ENCODE results near the gene C11orf21. TPM values are rescaled to one million over a fixed set of nuclear protein-coding genes. Genes with fewer than 3 reads are reported as not detected.

The C11orf21 gene
- total and polyA plus RNA-seq, 2 experiments from 2014 or later = 1.3 to 1.8 TPM

- Histone ChIP-seq H3K4me1 (ENCODE audit: low read depth) (peaks cover 15% of the 10 kb centered on the region), H3K9me3 (ENCODE audit: low read depth) (no peaks in the 10 kb centered on the region), H3K36me3 (no peaks in the 10 kb centered on the region), H3K27ac (no peak overlapping the region), H3K4me3 (no peak overlapping the region), H3K27me3 (no peaks in the 10 kb centered on the region)
- TF ChIP-seq CTCF (IDR thresholded peaks at IDR 0.05; ENCODE audit: low read depth, low read length) = no peak
- no peak for DNase-seq (ENCODE audit: low read depth in 1 of 2, low spot score in 1 of 2)
These were observed 14.6 kb upstream of the C11orf21 start for GRCh38 chr11:2316169-2316962.

- no peaks in the 10 kb centered on the region for H3K36me3 ChIP-seq
- no peak overlapping the region for H3K27ac ChIP-seq
- no peaks in the 10 kb centered on the region for H3K27me3 ChIP-seq
- no peaks in the 10 kb centered on the region for H3K9me3 ChIP-seq (ENCODE audit: low read depth)
- H3K4me1 ChIP-seq (ENCODE audit: low read depth) = peaks cover 15% of the 10 kb centered on the region
- no peak for DNase-seq (ENCODE audit: low read depth in 1 of 2, low spot score in 1 of 2)
- no peak for TF ChIP-seq CTCF (IDR thresholded peaks at IDR 0.05; ENCODE audit: low read depth, low read length)
- no peak overlapping the region for H3K4me3 ChIP-seq
These were observed 13.9 kb upstream of the C11orf21 start for GRCh38 chr11:2315395-2316168.

- Histone ChIP-seq H3K4me3 (no peak overlapping the region), H3K27ac (peak overlapping the region; percentile 76), H3K9me3 (ENCODE audit: low read depth) (no peaks in the 10 kb centered on the region), H3K36me3 (no peaks in the 10 kb centered on the region), H3K27me3 (no peaks in the 10 kb centered on the region), H3K4me1 (ENCODE audit: low read depth) (peaks cover 15% of the 10 kb centered on the region)
- DNase-seq (ENCODE audit: low read depth in 1 of 2, low spot score in 1 of 2) = peak; percentile 87 to 98
- TF ChIP-seq CTCF (IDR thresholded peaks at IDR 0.05; ENCODE audit: low read depth, low read length) = no peak
These were observed 13.0 kb upstream of the C11orf21 start for GRCh38 chr11:2314525-2315394.

GRCh38 chr11:2314136-2314524 is 12.4 kb upstream of the C11orf21 start:
- no peaks in the 10 kb centered on the region for H3K9me3 ChIP-seq (ENCODE audit: low read depth)
- no peak overlapping the region for H3K4me3 ChIP-seq
- H3K36me3 ChIP-seq = no peaks in the 10 kb centered on the region
- H3K27ac ChIP-seq = peak overlapping the region; percentile 76
- DNase-seq (ENCODE audit: low read depth in 1 of 2, low spot score in 1 of 2) = no peak
- TF ChIP-seq CTCF (IDR thresholded peaks at IDR 0.05; ENCODE audit: low read depth, low read length) = no peak
- H3K27me3 ChIP-seq = no peaks in the 10 kb centered on the region
- peaks cover 15% of the 10 kb centered on the region for H3K4me1 ChIP-seq (ENCODE audit: low read depth)
